Central memory CD8-positive, alpha-beta T cell (primary cell): ENCODE results near the gene ARHGAP22.

Source experiments
- ATAC-seq: fragments of 150-1000 bp; cut with Tn5 transposase; replicated peaks from 2 replicates; pipeline ENCODE4 v1.10.0; 2022; ENCODE audit warnings: mild to moderate bottlenecking, moderate FRiP score, moderate number of reproducible peaks; ENCODE audit not compliant: poor library complexity, severe bottlenecking; ENCODE audit errors: extremely low read depth
- DNase-seq, 2 donors: peaks; one replicate each; pipeline ENCODE4 v3.0.0; 2021; ENCODE audit warnings: low spot score in 2 of 2
- H3K27ac Mint-ChIP-seq: one replicate; pipeline ENCODE4 v1.8.0; 2022; ENCODE audit warnings: low read depth, mild to moderate bottlenecking, moderate library complexity, mixed read lengths
- H3K27me3 Mint-ChIP-seq: one replicate; pipeline ENCODE4 v1.8.0; 2022; ENCODE audit warnings: mixed read lengths
- H3K36me3 Mint-ChIP-seq: one replicate; pipeline ENCODE4 v1.8.0; 2022; ENCODE audit warnings: mild to moderate bottlenecking, moderate library complexity, mixed read lengths; ENCODE audit not compliant: insufficient read depth
- H3K4me1 Mint-ChIP-seq: one replicate; pipeline ENCODE4 v1.8.0; 2022; ENCODE audit warnings: mixed read lengths
- H3K4me3 Mint-ChIP-seq: one replicate; pipeline ENCODE4 v1.8.0; 2022; ENCODE audit warnings: mild to moderate bottlenecking, moderate library complexity, mixed read lengths
- H3K9me3 Mint-ChIP-seq: one replicate; pipeline ENCODE4 v1.8.0; 2022; ENCODE audit warnings: mixed read lengths

Gene ARHGAP22

GRCh38 chr10:48477616-48478015 lies 127.3 kb downstream of the ARHGAP22 start:
- Mint-ChIP-seq H3K4me3 (no peak overlapping the region), H3K27ac (no peak overlapping the region), H3K9me3 (no peaks in the 10 kb centered on the region), H3K27me3 (peaks cover 50% of the 10 kb centered on the region), H3K36me3 (no peaks in the 10 kb centered on the region), H3K4me1 (no peaks in the 10 kb centered on the region)
- DNase-seq (no peak), ATAC-seq (no peak)

GRCh38 chr10:48477141-48477540 lies 127.7 kb downstream of the ARHGAP22 start:
- ATAC-seq (no peak), DNase-seq (no peak)
- Mint-ChIP-seq H3K27me3 (peaks cover 50% of the 10 kb centered on the region), H3K9me3 (no peaks in the 10 kb centered on the region), H3K4me3 (no peak overlapping the region), H3K27ac (no peak overlapping the region), H3K36me3 (no peaks in the 10 kb centered on the region), H3K4me1 (no peaks in the 10 kb centered on the region)

- H3K36me3 Mint-ChIP-seq: no peaks in the 10 kb centered on the region
- H3K9me3 Mint-ChIP-seq: no peaks in the 10 kb centered on the region
- ATAC-seq: no peak
- H3K27me3 Mint-ChIP-seq: peaks cover 50% of the 10 kb centered on the region
- H3K27ac Mint-ChIP-seq: no peak overlapping the region
- no peak overlapping the region for H3K4me3 Mint-ChIP-seq
- DNase-seq: no peak
- no peaks in the 10 kb centered on the region for H3K4me1 Mint-ChIP-seq
These were observed 128.4 kb downstream of the ARHGAP22 start for GRCh38 chr10:48476279-48476982.

GRCh38 chr10:48475943-48476278 lies 129.0 kb downstream of the ARHGAP22 start:
- no peak overlapping the region for H3K27ac Mint-ChIP-seq
- no peak for DNase-seq
- no peaks in the 10 kb centered on the region for H3K9me3 Mint-ChIP-seq
- H3K27me3 Mint-ChIP-seq: peaks cover 48% of the 10 kb centered on the region
- H3K36me3 Mint-ChIP-seq: no peaks in the 10 kb centered on the region
- H3K4me1 Mint-ChIP-seq: no peaks in the 10 kb centered on the region
- H3K4me3 Mint-ChIP-seq: no peak overlapping the region
- no peak for ATAC-seq

- no peak overlapping the region for H3K27ac Mint-ChIP-seq
- H3K4me3 Mint-ChIP-seq: no peak overlapping the region
- no peaks in the 10 kb centered on the region for H3K4me1 Mint-ChIP-seq
- H3K27me3 Mint-ChIP-seq: peaks cover 38% of the 10 kb centered on the region
- H3K36me3 Mint-ChIP-seq: no peaks in the 10 kb centered on the region
- no peaks in the 10 kb centered on the region for H3K9me3 Mint-ChIP-seq
- no peak for ATAC-seq
- DNase-seq: no peak
These were observed 130.0 kb downstream of the ARHGAP22 start for GRCh38 chr10:48474765-48475365.

GRCh38 chr10:48473704-48474103 lies 131.2 kb downstream of the ARHGAP22 start:
- Mint-ChIP-seq H3K27me3 (peaks cover 26% of the 10 kb centered on the region), H3K36me3 (no peaks in the 10 kb centered on the region), H3K27ac (no peak overlapping the region), H3K4me1 (no peaks in the 10 kb centered on the region), H3K9me3 (no peaks in the 10 kb centered on the region), H3K4me3 (no peak overlapping the region)
- ATAC-seq: no peak
- no peak for DNase-seq

- H3K4me1 Mint-ChIP-seq: no peaks in the 10 kb centered on the region
- DNase-seq: no peak
- no peak overlapping the region for H3K27ac Mint-ChIP-seq
- no peaks in the 10 kb centered on the region for H3K36me3 Mint-ChIP-seq
- ATAC-seq: no peak
- no peaks in the 10 kb centered on the region for H3K9me3 Mint-ChIP-seq
- H3K27me3 Mint-ChIP-seq: peaks cover 18% of the 10 kb centered on the region
- H3K4me3 Mint-ChIP-seq: no peak overlapping the region
These were observed 132.3 kb downstream of the ARHGAP22 start for GRCh38 chr10:48472501-48473069.

GRCh38 chr10:48470893-48471805 lies 133.7 kb downstream of the ARHGAP22 start:
- Mint-ChIP-seq H3K27me3 (peaks cover 5% of the 10 kb centered on the region), H3K27ac (no peak overlapping the region), H3K4me1 (no peaks in the 10 kb centered on the region), H3K4me3 (no peak overlapping the region), H3K9me3 (no peaks in the 10 kb centered on the region), H3K36me3 (no peaks in the 10 kb centered on the region)
- ATAC-seq: no peak
- no peak for DNase-seq

- H3K4me1 Mint-ChIP-seq: no peaks in the 10 kb centered on the region
- DNase-seq (no peak), ATAC-seq (no peak)
- no peaks in the 10 kb centered on the region for H3K27me3 Mint-ChIP-seq
- H3K36me3 Mint-ChIP-seq: no peaks in the 10 kb centered on the region
- H3K27ac Mint-ChIP-seq: no peak overlapping the region
- H3K4me3 Mint-ChIP-seq: no peak overlapping the region
- H3K9me3 Mint-ChIP-seq: no peaks in the 10 kb centered on the region
These were observed 134.6 kb downstream of the ARHGAP22 start for GRCh38 chr10:48470115-48470892.

GRCh38 chr10:48469516-48470020 lies 135.3 kb downstream of the ARHGAP22 start:
- Mint-ChIP-seq H3K4me3 (no peak overlapping the region), H3K36me3 (no peaks in the 10 kb centered on the region), H3K27me3 (no peaks in the 10 kb centered on the region), H3K4me1 (no peaks in the 10 kb centered on the region), H3K27ac (no peak overlapping the region), H3K9me3 (no peaks in the 10 kb centered on the region)
- DNase-seq: no peak
- no peak for ATAC-seq

GRCh38 chr10:48468866-48469511 lies 135.9 kb downstream of the ARHGAP22 start:
- no peak for DNase-seq
- Mint-ChIP-seq H3K27me3 (no peaks in the 10 kb centered on the region), H3K9me3 (no peaks in the 10 kb centered on the region), H3K36me3 (no peaks in the 10 kb centered on the region), H3K4me3 (no peak overlapping the region), H3K4me1 (no peaks in the 10 kb centered on the region), H3K27ac (no peak overlapping the region)
- ATAC-seq: no peak
